KBM-7 (cell line): ENCODE data around the gene NAA35.
"Not testable (repeated sequence)": the region's sequence is repeated elsewhere in the genome, so short reads cannot be mapped to it uniquely, and the experiment has no call there.

Experiments
- DNase-seq: peaks from one replicate; pipeline ENCODE4 v3.0.0-alpha.2; 2015
- in situ Hi-C: fragments of 300-500 bp; cut with MboI; formaldehyde crosslinking; loops from 2 replicates; pipeline ENCODE4 v1.14.3; 2020; ENCODE audit warnings: low sequenced_read_pairs, low pct_unique_long_range_greater_than_20kb, mixed read lengths

The NAA35 gene

GRCh38 chr9:85942913-85943709 lies 2.2 kb downstream of the NAA35 start:
- DNase-seq = no peak
- in situ Hi-C loops = no loop called here

DNA sequence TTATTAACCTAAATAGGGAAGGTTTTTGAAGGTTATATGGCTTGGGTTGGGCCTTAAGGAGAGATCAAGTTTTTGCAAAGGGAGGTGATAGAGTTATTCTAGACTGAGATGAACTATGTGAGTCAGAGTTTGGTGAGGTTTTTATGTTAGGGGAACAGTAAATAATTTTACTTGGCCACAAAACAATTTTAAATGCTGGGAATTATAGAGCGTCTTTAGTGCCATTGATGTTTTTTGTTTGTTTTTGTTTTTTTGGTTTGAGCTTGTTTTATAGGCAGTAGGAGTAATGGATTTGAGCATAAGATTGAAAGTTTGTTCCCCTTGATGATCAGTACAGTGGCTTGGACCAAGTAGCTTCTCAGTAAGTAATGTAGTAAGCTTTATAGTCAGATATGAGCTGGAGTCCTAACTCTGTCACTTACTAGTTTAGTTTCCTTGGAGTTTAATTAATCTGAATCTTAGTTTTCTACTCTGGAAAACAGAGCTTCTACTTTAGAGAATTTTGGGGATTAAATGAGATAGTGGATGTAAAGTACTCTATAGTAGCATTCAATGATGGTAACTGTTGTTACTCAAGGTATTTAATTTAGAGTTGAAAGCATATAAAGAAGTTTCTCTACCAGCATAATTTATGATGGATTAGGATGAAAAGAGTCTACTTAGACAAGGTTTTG lies 2.9 kb downstream of the NAA35 start:
- in situ Hi-C loops = no loop called here
- no peak for DNase-seq

GRCh38 chr9:85944672-85945071 lies 3.7 kb downstream of the NAA35 start:
- in situ Hi-C loops = no loop called here
- DNase-seq = no peak

GRCh38 chr9:85949586-85950335 lies 8.8 kb downstream of the NAA35 start:
- in situ Hi-C loops = no loop called here
- no peak for DNase-seq

DNA sequence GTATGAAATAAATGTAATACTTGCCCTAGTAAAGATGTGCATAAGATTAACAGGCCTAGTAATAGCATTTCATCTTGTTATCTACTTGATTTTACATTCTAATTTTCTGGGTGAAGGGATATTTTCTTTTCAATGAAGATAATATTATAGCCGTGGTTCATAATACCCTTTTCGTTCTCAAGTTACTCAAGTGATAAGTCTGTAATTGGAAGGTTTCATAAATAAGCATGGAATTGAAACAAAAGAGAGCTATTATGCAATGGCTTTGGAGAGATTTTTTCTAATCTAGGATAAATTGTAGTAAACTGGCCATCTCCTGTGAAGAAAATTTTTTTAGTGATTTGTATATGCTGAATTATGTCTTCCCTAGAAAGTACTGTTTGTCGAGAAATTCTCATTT lies 19.0 kb downstream of the NAA35 start:
- no peak for DNase-seq

DNA sequence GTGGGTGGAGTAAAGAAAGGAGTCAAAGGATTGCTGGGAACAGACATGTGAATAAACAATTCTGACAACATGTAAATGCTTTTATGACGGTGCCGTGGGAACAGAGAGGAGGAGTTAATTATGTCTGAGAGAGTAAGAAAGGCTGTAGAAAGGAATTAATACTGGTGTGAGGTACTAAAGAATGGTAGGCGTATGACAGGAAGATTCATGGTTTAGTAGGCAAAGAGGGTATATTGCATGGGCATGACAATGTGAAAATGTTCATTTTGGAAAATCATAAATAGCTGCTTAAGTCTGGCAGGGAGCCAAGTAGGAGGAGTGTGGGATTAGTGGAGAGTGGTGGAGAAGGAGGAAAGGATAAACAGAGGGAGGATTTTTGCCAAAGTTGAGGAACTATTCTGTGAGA lies 19.7 kb downstream of the NAA35 start:
- DNase-seq = no peak
- in situ Hi-C loops = no loop called here

More for the DNA sequence above, 19.0 kb downstream of the NAA35 start:
- in situ Hi-C loops = no loop called here

- in situ Hi-C loops = no loop called here
- DNase-seq = no peak
Observed at GRCh38 chr9:85964526-85964925, 23.6 kb downstream of the NAA35 start.

GRCh38 chr9:85964949-85965348 lies 24.0 kb downstream of the NAA35 start:
- in situ Hi-C loops = no loop called here
- no peak for DNase-seq

GRCh38 chr9:85969727-85970126 lies 28.8 kb downstream of the NAA35 start:
- in situ Hi-C loops = no loop called here
- no peak for DNase-seq

DNA sequence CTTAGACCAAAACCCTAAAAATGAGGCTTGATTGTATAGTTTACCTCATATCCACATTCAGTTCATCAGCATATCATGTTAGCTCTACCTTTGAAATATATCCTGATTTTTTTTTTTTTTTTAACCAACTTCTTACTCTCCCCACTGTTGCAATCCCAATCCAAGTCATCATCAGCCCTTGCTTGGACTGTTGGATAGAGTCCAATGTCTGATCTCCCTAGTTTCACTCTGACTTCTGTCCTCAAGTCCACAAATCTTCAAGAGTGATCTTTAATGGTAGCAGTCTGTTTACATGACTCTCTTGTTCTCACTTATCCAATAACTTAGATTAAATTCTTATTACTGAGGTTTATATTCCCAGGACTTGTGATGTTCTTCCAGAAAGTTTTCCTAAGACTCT lies 30.8 kb downstream of the NAA35 start:
- in situ Hi-C loops = no loop called here
- no peak for DNase-seq

DNA sequence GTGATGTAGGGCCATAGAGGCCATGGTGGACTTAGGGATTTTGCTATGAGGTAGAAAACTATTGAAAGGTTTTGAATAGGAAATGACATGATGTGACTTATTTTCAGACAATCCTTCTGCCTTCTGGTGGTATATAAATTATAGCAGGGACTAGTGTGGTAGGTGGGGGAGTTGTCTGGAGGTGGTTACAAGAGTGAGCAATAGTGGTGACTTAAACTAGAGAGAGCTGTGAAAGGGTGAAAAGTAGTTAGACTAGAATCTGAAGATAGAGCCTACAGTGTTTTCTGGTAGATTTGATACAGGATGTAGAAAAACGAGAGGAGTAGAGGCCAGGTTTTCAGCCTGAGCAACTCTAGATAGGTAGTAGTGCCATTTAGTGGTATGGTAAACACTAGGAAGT lies 32.3 kb downstream of the NAA35 start:
- no peak for DNase-seq
- in situ Hi-C loops = no loop called here

DNA sequence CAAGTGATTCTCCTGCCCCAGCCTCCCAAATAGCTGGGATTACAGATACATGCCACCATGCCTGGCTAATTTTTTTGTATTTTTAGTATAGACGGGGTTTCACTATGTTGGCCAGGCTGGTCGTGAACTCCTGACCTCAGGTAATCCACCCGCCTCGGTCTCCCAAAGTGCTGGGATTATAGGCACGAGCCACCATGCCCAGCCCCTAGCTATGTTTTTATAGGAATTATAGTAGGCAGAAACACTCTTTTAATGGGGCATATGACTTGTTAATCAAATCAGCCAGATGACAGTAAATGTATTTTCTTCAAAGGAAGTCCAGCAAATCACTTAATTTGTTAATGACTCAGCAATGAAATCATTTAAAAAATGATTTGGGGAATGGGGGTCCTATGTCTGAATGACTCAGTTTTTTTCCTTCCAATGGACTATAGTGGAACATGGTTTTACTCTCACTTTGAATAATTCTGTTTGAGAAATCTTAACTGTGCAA lies 33.2 kb downstream of the NAA35 start:
- in situ Hi-C loops = not testable (repeated sequence)

DNA sequence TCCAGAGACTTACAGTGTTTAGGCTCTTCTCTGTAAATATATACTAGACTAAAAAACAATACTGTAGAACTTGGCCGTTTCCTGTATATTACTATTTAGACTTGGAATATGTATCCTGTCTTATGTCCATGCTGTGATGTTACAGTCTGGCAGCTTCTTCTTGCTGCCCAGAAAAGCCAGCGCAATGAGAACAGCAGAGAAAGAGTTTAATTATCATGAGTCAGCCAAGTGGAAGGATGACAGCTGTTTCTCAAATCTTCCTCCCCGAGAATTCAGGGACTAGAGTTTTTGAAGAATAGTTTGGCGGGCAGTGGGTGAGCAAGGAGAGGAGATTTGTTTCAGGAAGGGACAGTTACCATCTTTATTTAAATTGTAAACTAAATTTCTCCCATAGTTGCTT lies 37.5 kb downstream of the NAA35 start:
- DNase-seq = no peak
- in situ Hi-C loops = no loop called here

More for the DNA sequence above, 33.2 kb downstream of the NAA35 start:
- DNase-seq = not testable (repeated sequence)

DNA sequence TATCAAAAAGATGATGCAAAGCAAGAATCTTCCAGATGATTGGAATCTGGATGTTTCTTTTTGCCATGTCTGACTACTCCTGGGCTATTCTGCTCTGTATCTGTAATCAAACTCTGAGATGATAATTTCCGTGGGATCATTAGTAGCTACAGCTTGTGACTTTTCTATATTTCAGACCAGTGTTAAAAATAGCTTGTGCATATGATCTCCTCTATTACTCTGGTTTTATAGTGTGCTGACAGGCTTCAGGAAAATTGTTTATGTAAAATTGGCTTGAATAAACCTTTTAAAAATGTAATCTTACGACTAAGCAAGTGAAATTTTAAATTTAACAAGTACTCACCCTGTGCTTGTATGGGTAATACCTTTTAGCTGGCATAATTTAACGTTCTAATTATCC lies 40.4 kb downstream of the NAA35 start:
- no peak for DNase-seq
- in situ Hi-C loops = no loop called here

GRCh38 chr9:85984457-85984856 lies 43.5 kb downstream of the NAA35 start:
- in situ Hi-C loops = no loop called here
- DNase-seq = no peak

GRCh38 chr9:85987236-85987635 lies 46.3 kb downstream of the NAA35 start:
- no peak for DNase-seq
- in situ Hi-C loops = no loop called here

DNA sequence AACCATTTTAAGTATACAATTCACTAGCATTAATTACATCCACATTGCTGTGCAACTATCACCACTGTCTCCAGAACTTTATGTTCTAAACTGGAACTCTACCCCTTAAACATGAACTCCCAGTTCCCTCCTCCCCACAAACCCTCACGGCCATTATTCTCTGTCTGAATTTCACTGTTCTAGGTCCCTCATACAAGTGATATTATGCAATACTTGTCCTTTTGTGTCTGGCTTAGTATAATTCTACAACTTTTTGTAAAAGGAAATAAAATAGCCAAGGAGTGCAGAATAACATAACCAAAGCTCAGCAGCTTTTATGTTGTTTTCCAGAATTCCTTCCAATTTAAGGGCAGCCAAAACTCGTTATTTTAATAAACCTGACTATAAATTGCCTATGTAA lies 53.2 kb downstream of the NAA35 start:
- in situ Hi-C loops = no loop called here
- DNase-seq = no peak

DNA sequence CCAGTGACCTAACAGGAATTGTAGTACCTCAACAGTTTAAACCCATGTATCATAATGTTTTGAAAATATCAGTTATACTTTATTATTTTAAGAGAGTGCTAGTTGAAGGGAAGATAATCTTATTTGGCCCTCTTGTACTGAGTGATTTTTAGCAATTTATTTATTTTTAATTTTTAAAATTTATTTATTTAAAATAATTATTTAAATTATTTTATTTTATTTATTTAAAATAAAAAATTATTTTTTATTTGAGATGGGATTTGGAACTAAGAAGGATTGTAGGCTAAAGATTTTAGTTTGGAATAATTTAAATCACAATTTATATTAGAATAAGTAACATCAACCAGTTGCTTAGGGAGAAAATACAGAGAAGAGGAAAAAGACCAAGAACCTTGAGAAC lies 54.2 kb downstream of the NAA35 start:
- DNase-seq = no peak

DNA sequence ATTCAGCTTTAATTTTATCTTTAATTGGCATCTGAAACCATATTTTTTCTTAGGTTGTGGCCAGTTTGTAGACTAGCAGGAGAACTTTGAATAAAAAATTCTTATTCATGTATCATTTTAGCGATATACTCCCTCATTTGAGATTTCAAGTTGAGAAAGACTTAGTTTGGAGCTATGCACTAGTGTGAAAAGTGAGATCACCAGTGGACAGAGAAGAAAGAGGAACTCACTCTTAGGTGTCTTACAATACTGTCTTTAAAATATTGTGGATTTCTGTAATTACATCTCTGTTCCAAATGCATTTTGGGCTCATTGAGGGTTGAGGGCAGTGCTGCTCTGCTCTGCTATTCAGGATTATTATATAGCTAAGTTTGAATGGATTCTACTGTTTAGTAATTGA lies 54.7 kb downstream of the NAA35 start:
- peak; percentile 16 for DNase-seq
- in situ Hi-C loops = no loop called here

More for the DNA sequence above, 54.2 kb downstream of the NAA35 start:
- in situ Hi-C loops = no loop called here

GRCh38 chr9:86005253-86005775 lies 64.4 kb downstream of the NAA35 start:
- in situ Hi-C loops = no loop called here
- DNase-seq = no peak
